Bronchus fibroblast of lung (primary cell): ENCODE measurements around the gene ADIPOQ. TPM values are rescaled to one million over a fixed set of nuclear protein-coding genes. Genes with fewer than 3 reads are reported as not detected.

ENCODE experiments used
- total RNA-seq: library from RNA; depleted of rRNA; stranded (reverse); fragments of >200 nt; gene quantifications from 2 replicates; pipeline ENCODE4 v1.2.3, GENCODE V29; 2015

The ADIPOQ gene
- total RNA-seq, result not detected in 2 replicates

DNA sequence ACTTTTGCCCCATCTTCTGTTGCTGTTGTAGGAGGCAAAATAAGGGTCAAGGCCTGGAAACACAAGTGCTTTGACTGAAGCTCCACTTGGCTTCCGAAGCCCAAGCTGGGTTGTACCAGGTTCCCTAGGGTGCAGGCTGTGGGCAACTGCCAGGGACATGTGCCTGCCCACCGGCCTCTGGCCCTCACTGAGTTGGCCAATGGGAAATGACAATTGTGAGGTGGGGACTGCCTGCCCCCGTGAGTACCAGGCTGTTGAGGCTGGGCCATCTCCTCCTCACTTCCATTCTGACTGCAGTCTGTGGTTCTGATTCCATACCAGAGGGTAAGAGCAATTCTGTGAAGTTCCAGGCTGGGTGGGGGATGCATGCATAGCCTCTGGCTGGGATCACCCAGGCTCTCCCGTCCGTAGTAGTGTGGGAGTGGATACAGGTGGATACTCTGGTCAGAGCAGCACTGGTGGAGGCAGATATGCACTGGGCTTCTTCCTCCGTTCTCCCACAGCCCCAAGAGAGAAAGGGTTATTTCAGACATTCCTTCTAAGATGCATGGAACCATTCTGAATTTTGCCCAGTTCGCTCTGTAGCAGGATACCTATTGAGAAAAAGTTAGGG is at the start of gene ADIPOQ:
Gene ADIPOQ (plus strand): TSS at position 285 of the 613 bp plus-strand sequence. CDS start 10,349 bp downstream, outside the sequence.

DNA sequence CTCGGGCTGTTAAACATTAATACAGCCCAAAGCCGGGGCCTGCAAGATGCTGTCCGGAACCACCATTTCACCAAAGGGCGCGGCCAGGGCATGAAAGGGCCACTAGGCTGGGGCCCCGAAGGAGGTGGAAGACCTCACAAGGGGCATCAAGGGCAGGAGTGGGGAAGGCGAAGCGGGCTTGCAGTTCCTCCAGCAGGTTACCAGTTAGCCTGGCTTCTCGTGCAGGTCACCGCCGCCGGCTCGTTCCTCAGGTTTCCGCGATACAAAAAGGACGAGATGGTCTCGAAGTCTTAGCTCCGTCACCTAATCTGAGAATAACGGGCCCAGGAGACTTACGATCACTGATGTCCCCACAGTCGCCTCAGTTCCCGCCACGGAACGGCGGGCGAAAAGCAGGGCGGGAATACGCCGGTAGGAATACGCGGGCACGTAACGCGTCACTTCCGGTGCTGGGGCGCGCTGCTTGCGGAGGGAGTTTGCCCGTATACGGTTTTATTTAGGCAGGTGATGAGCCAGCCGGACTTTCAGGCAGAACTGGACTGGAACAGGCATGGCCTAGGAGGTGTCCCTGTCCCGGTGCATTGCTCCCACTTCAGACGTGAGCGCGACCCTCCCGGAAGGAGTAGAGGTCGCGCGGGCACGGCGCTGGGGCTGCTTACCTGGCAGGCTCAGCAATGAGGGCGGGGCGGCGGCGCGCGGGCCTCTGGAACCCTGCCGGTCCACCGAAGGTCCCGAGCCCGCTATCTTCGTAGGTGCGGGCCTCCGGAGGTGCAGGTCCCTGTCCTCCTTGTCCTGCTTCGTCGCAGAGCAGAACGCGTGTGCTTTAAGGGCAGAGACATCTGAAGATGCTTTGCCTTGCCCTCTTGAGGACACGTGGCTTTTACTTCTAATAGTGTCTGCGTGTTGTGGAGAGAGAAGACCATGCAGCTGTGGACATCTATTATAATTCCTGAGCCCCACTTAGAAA is 36.1 kb upstream of the ADIPOQ start, which contains the start of gene RFC4:
Gene RFC4 (minus strand): TSS at position 394 of the 967 bp plus-strand sequence. CDS start 1,769 bp downstream, outside the sequence.

Other genes with a start within 250 kb of the ADIPOQ start
- not detected in 2 replicates for gene AHSG, start 229.7 kb upstream of the ADIPOQ start, total RNA-seq
- gene FETUB, start 202.3 kb upstream of the ADIPOQ start, total RNA-seq, result not detected in 2 replicates
- gene HRG, start 176.7 kb upstream of the ADIPOQ start, total RNA-seq, result not detected in 2 replicates
- not detected in 2 replicates for gene KNG1, start 125.4 kb upstream of the ADIPOQ start, total RNA-seq
- gene EIF4A2, start 59.1 kb upstream of the ADIPOQ start, total RNA-seq, result 210 and 239 TPM in 2 replicates
- 55.0 and 59.2 TPM in 2 replicates for gene RFC4, start 36.2 kb upstream of the ADIPOQ start, total RNA-seq
- gene ST6GAL1, start 87.8 kb downstream of the ADIPOQ start, total RNA-seq, result 3.4 and 3.5 TPM in 2 replicates